ENCODE data around the gene ATRN. TPM values are rescaled to one million over a fixed set of nuclear protein-coding genes. Genes with fewer than 3 reads are reported as not detected.
"Not testable (repeated sequence)": the region's sequence is repeated elsewhere in the genome, so short reads cannot be mapped to it uniquely, and the experiment has no call there.

Gene ATRN
- total and polyA plus RNA-seq, 2 donors (not counting 1 experiment from before 2014, with no cell fraction given) = 5.8 to 19.5 TPM

- H3K27ac Mint-ChIP-seq = no peak overlapping the region
- H3K36me3 ChIP-seq (replicated peaks in 1 of 2; ENCODE audit: control extremely low read depth in 1 of 2, control insufficient read depth in 1 of 2, extremely low read depth in 1 of 2, insufficient read depth in 2 of 2, low read length in 1 of 2) = no peaks in the 10 kb centered on the region
- H3K4me1 ChIP-seq (ENCODE audit: control insufficient read depth in 2 of 2, insufficient read depth in 2 of 2, low read length in 2 of 2) = no peaks in the 10 kb centered on the region
- H3K9me3 Mint-ChIP-seq (ENCODE audit: insufficient read depth) = no peaks in the 10 kb centered on the region
- H3K9me3 ChIP-seq (ENCODE audit: control extremely low read depth in 1 of 3, control insufficient read depth in 2 of 3, insufficient read depth in 1 of 3, low read length in 2 of 3) = peaks cover 0 to 2% (median 0%) of the 10 kb centered on the region in 3 donors
- POLR2A ChIA-PET = no interaction called here
- H3K79me2 ChIP-seq (ENCODE audit: control insufficient read depth, insufficient read depth, low read length) = peaks cover 3% of the 10 kb centered on the region
- CTCF ChIA-PET = no interaction called here
- H3K4me1 Mint-ChIP-seq = no peaks in the 10 kb centered on the region
- no peak overlapping the region for H3K4me3 Mint-ChIP-seq
- no peak overlapping the region for H3K4me3 ChIP-seq (ENCODE audit: control extremely low read depth in 1 of 5, extremely low read depth in 1 of 5, insufficient read depth in 1 of 5, low read depth in 2 of 5, low read length in 4 of 5)
- intact Hi-C loops (cut with micrococcal nuclease) = no loop called here
- H3K27ac ChIP-seq (ENCODE audit: low read length in 2 of 2) = no peak overlapping the region
- H3K9ac ChIP-seq (ENCODE audit: low read length) = no peak overlapping the region
- no peak for TF ChIP-seq EZH2 (IDR thresholded peaks at IDR 0.05; ENCODE audit: borderline replicate concordance, insufficient read depth, low read depth, low read length, poor library complexity, severe bottlenecking)
- TF ChIP-seq CTCF (IDR thresholded peaks at IDR 0.05) = no peak
- no peak overlapping the region for H2AFZ ChIP-seq (ENCODE audit: insufficient read depth, low read depth, low read length, poor library complexity, severe bottlenecking)
- H3K27me3 ChIP-seq (replicated peaks in 1 of 4; ENCODE audit: control extremely low read depth in 1 of 4, control insufficient read depth in 3 of 4, insufficient read depth in 4 of 4, low read length in 3 of 4) = no peaks in the 10 kb centered on the region
- DNase-seq = no peak
- H3K4me2 ChIP-seq (replicated peaks; ENCODE audit: low read depth, low read length, poor library complexity, severe bottlenecking) = no peak overlapping the region
- no peaks in the 10 kb centered on the region for H4K20me1 ChIP-seq (ENCODE audit: control insufficient read depth, insufficient read depth, low read length, poor library complexity, severe bottlenecking)
- no peaks in the 10 kb centered on the region for H3K27me3 Mint-ChIP-seq
- WGBS (ENCODE audit: insufficient coverage) = no CpG with 5 or more reads among the region's 2 CpGs
- no peak for ATAC-seq (ENCODE audit: low read depth)
Measured at GRCh38 chr20:3510110-3510509, 39.3 kb downstream of the ATRN start.

- H3K27me3 ChIP-seq (replicated peaks in 1 of 4; ENCODE audit: control extremely low read depth in 1 of 4, control insufficient read depth in 3 of 4, insufficient read depth in 4 of 4, low read length in 3 of 4); H2AFZ ChIP-seq (ENCODE audit: insufficient read depth, low read depth, low read length, poor library complexity, severe bottlenecking); H3K4me3 Mint-ChIP-seq; H3K9me3 Mint-ChIP-seq (ENCODE audit: insufficient read depth); CTCF ChIA-PET; DNase-seq; POLR2A ChIA-PET; ATAC-seq (ENCODE audit: low read depth); H3K4me3 ChIP-seq (ENCODE audit: control extremely low read depth in 1 of 5, extremely low read depth in 1 of 5, insufficient read depth in 1 of 5, low read depth in 2 of 5, low read length in 4 of 5); H3K36me3 ChIP-seq (replicated peaks in 1 of 2; ENCODE audit: control extremely low read depth in 1 of 2, control insufficient read depth in 1 of 2, extremely low read depth in 1 of 2, insufficient read depth in 2 of 2, low read length in 1 of 2); H3K79me2 ChIP-seq (ENCODE audit: control insufficient read depth, insufficient read depth, low read length); H3K4me2 ChIP-seq (replicated peaks; ENCODE audit: low read depth, low read length, poor library complexity, severe bottlenecking); H3K27ac ChIP-seq (ENCODE audit: low read length in 2 of 2); H3K4me1 ChIP-seq (ENCODE audit: control insufficient read depth in 2 of 2, insufficient read depth in 2 of 2, low read length in 2 of 2); H3K27me3 Mint-ChIP-seq; H3K4me1 Mint-ChIP-seq; intact Hi-C loops (cut with micrococcal nuclease); H3K9me3 ChIP-seq (ENCODE audit: control extremely low read depth in 1 of 3, control insufficient read depth in 2 of 3, insufficient read depth in 1 of 3, low read length in 2 of 3); H3K27ac Mint-ChIP-seq; H4K20me1 ChIP-seq (ENCODE audit: control insufficient read depth, insufficient read depth, low read length, poor library complexity, severe bottlenecking); H3K9ac ChIP-seq (ENCODE audit: low read length): not testable (repeated sequence)
- no CpG with 5 or more reads among the region's 3 CpGs for WGBS (ENCODE audit: insufficient coverage)
Measured at GRCh38 chr20:3512239-3512638, 41.4 kb downstream of the ATRN start.

Measured in B cell (primary cell).